Measurements from ENCODE around the gene SUZ12.
A peak's percentile ranks its signal among the peaks of the same experiment; 100 is the strongest.
"Not testable (repeated sequence)": the region's sequence is repeated elsewhere in the genome, so short reads cannot be mapped to it uniquely, and the experiment has no call there.

SUZ12 gene

DNA sequence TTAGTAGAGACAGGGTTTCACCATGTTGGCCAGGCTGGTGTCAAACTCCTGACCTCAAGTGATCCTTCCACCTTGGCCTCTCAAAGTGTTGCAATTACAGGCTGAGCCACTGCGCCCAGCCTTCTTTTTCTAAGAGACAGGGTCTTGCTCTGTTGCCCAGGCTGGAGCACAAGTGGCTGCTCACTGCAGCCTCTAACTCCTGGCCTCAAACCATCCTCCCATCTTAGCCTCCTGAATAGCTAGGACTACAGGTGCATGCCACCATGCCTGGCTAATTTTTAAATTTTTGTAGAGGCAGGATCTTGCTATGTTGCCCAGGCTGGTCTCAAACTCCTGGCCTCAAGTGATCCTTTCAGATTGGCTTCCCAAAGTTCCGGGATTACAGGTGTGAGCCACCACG lies 15.1 kb downstream of the SUZ12 start:
- DNase-seq (ENCODE audit: low read depth in 3 of 3, low spot score in 1 of 3), result not testable (repeated sequence)

DNA sequence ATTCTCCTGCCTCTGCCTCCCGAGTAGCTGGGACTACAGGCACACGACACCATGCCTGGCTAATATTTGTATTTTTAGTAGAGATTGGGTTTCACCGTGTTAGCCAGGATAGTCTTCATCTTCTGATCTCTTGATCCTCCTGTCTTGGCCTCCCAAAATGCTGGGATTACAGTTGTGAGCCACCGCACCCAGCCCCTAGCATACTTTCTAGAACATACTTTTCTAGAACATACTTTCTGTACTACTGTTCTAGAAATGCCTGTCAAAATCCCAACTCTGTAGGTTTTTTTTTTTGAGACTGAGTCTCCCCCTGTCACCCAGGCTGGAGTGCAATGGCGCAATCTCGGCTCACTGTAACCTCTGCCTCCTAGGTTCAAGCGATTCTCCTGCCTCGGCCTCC lies 27.3 kb downstream of the SUZ12 start:
- not testable (repeated sequence) for DNase-seq (ENCODE audit: low read depth in 3 of 3, low spot score in 1 of 3)

DNA sequence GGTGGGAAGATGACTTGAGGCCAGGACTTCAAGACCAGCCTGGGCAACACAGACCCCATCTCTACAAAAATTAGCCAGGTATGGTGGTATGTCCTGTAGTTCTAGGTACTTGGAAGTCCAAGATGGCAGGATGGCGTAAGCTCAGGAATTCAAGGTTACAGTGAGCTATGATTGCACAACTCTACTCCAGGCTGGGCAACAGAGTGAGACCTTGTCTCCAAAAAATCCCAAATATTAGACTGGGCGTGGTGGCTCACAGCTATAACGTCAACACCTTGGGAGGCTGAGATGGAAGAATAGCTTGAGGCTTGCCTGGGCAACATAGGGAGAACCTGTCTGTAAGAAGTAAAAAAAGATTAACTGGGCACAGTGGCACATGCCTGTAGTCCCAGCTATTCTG lies 30.8 kb downstream of the SUZ12 start:
- no peak for DNase-seq (ENCODE audit: low read depth in 3 of 3, low spot score in 1 of 3)

DNA sequence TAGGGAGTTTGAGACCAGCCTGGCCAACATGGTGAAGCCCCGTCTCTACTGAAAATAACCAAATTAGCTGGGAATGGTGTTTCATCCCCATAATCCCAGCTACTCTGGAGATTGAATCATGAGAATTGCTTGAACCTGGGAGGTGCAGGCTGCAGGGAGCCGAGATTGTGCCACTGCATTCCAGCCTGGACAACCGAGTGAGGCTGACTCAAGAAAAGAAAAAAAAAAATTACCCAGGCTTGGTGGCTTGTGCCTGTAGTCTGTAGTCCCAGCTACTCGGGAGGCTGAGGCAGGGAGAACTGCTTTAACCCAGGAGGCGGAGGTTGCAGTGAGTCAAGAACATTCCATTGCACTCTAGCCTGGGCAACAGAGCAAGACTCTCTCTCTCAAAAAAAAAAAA lies 33.6 kb downstream of the SUZ12 start:
- not testable (repeated sequence) for DNase-seq (ENCODE audit: low read depth in 3 of 3, low spot score in 1 of 3)

DNA sequence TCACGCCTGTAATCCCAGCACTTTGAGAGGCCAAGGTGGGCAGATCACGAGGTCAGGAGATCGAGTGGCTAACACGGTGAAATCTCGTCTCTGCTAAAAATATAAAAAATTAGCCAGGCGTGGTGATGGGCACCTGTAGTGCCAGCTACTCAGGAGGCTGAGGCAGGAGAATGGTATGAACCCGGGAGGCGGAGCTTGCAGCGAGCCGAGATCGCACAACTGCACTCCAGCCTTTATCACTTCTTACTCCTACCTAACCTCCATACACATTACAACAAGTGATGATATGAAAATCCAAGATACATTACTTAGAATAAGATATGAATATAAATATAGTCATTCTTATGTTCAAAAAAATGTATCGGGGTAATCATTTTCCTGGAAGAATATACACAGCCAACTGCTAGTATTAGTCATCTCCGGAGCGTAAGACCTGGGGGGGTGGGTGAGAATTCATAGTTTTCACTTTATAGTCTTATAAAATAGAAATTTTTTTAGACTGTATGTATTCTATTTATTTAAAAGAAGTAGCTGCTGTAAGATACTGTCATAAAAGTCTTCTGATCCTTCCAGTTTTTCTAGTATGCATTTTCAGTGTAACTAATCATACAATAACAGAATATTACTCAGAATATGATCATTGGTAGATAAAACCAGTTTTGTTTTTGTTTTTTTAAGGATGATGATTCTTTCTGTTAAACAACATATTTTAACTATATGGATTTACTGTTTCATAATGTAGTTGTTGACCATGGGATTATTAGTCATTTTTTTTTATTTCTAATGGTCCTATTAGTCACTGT lies 37.7 kb downstream of the SUZ12 start:
- not testable (repeated sequence) for DNase-seq (ENCODE audit: low read depth in 3 of 3, low spot score in 1 of 3)

DNA sequence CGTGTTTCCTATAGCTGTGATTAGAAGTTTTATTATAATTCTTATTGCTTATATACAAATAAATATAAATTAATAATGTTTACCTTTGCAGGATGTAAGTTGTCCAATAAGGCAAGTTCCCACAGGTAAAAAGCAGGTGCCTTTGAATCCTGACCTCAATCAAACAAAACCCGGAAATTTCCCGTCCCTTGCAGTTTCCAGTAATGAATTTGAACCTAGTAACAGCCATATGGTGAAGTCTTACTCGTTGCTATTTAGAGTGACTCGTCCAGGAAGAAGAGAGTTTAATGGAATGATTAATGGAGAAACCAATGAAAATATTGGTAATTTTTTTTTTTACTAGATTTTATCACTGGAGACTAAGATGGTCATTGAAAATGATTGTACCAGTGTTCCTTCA lies 38.6 kb downstream of the SUZ12 start:
- DNase-seq (ENCODE audit: low read depth in 3 of 3, low spot score in 1 of 3), result not testable (repeated sequence)

DNA sequence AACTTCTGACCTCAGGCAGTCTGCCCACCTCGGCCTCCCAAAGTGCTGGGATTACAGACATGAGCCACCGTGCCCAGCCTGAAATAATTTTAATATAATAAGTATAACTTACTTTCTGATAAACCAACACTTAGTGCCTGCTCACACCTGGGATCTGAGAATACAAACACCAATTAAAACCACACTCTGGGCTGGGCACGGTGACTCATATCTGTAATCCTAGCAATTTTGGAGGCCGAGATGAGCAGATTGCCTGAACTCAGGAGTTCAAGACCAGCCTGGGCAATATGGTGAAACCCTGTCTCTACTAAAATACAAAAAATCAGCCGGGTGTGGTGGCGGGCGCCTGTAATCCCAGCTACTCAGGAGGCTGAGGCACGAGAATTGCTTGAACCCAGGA lies 55.0 kb downstream of the SUZ12 start:
- not testable (repeated sequence) for DNase-seq (ENCODE audit: low read depth in 3 of 3, low spot score in 1 of 3)

DNA sequence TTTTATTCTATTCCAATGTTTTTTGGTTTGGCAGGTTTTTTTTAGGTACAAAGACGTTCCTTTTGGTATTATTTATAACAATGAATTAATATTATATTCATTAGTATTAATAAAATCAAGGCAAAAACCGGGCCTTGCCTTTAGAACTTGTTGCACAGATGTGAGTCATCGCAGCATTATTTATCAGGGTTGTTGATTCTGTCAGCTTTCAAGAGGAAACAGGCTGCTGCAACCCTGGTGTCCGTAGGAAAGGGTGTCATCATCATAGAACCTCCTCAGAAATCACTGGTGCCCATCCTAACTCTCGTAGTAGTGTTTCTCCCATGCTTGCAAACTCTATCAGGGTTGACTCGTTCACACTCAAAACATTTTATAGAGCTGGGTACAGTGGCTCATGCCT lies 60.2 kb downstream of the SUZ12 start:
- DNase-seq (ENCODE audit: low read depth in 3 of 3, low spot score in 1 of 3), result no peak

DNA sequence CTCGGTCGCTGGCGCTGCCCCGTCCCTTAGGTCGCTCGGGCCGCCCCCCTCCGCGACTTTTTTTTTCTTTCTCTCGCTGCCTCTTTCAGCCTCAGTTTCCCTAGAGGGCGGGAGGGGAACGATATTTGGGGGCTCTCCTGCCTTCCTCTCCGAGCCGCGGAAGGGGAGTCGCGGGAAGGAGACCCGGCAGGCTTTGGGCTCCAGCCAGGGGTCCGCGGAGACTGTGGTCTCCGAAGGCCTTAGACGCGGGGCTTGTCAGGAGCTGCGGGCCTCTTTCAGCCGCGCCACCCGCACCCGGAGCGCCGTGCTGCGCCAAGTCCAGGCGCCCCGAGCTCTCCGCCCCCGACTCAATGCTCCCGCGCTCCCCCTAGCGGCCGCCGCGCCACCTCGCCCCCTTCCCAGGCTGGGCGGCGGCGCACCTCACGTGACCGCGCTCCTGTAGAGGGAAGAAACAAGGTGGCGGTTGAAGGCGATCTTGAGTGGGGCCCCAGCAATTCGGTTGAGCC lies 70.2 kb downstream of the SUZ12 start, which contains the start of gene LRRC37B:
LRRC37B (plus strand) TSS at position 427 of the 506 bp plus-strand sequence. CDS start 14,010 bp downstream, outside the sequence.
- DNase-seq (ENCODE audit: low read depth in 3 of 3, low spot score in 1 of 3), result peak; percentile 60 to 86 (median 82)

DNA sequence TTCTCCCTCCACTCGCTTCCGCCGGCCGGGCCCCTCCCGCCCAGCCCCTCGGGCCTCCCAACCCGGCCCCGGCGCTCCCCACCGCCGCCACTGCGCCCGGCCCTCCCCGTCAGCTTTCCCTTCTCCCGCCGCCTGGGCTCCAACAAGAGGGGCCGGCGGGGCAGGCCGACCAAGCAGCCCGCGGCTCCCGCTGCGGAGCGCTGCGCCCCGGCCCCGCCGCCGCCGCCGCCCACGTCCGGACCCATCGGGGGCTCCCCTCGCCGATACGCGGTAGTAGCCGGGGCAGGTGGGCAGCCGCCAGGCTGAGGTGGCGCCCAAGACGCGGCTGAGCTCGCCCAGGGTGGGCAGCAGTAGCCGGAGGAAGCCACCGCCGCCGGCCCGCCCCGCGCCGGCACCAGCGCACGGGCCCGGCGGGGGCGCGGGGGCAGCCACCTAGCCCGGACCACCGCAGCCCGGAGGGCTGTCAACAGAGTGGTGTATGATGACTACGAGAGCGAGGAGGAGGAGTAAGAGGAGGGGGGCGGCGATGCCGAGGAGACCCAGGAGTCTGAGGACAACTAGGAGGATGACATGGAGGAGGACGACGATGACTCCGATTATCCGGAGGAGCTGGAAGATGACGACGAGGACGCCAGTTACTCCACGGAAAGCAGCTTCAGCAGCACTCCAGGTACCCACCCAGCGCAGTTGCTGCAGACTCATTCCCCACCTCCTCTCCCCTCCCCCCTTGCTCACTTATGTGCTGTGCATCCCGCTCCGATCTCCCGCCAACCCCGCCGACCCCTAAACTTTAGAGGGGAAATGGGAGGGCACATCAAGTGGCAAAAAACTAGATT lies 70.9 kb downstream of the SUZ12 start:
- peak in 1 of 3 donors; percentile 25 for DNase-seq (ENCODE audit: low read depth in 3 of 3, low spot score in 1 of 3)

DNA sequence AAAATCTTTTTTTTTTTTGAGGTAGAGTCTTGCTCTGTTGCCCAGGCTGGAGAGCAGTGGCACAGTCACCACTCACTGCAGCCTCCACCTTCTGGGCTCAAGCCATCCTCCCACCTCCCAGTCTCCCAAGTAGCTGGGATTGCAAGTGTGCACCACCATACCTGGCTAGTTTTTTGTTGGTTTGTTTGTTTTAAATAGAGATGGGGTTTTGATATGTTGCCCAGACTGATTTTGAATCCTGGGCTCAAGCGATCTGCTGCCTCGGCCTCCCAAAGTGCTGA lies 72.4 kb downstream of the SUZ12 start:
- no peak for DNase-seq (ENCODE audit: low read depth in 3 of 3, low spot score in 1 of 3)

DNA sequence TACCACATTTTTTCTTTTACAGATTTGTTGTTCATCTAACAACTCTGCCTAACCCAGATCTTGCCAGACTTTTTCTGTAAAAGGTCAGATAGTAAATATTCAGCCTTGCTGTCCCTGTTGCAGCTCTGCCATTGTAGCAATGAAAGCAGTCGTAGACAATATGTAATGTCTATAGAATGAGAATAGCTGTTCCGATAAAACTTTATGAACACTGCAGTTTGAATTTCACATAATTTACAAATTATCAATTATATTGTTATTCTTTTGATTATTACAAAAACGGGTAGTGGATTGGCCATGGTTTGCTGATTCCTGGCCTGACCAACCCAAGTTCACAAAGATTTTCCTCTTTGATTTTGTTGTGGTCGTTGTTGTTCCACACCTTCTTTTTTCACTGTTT lies 73.3 kb downstream of the SUZ12 start:
- no peak for DNase-seq (ENCODE audit: low read depth in 3 of 3, low spot score in 1 of 3)

DNA sequence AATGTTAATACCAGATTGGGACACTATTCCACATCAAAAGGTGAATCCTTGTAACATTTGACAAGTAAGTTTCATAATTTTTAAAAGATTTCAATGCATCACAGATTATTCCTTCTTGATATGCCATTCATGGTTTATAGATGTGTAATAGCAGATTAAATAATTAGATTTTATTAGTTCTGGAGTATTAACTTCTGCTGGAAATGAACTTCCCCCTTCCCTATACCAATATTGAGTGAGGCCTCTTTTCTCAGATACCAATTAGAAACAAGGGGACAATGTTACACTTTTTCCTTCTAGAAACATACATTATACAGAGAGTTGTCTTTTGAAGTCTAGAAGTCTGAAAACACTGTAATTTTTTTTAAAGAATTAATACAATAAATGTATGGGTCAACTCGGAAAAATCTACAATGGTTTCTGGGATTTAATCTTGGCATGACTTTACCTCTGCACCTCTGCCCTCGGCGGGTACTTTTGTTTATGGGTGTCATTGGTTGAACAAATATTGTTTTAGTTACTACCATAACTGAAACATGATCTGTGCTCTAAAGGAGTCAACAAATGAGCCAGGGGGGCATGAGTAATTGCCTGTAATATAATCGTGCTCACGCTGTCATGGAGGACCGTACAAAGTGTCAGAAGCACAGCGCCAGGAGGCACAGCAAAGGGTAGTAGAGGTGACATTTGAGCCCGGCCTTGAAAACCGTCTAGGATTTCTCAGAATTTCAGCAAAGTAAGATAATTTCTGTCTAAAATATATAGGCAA lies 78.6 kb downstream of the SUZ12 start:
- no peak for DNase-seq (ENCODE audit: low read depth in 3 of 3, low spot score in 1 of 3)

DNA sequence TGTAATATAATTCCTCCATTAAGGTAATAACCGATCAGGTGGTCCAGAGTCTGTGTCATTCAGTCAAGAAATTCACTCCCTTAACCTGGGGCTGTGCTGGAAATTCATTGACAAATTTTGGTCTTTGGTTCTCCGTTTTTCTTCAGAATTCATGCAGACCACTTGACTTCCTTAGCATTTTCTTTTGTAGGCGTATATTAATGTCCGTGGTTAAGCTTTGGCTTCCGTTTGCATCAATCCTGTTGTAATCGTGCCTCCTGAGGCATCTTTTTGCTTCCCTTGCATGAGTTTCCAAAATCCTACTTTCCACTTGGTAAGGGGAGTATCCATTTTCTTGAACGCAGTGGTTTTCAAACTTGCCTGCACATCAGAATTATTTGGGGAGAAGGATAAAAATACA lies 79.4 kb downstream of the SUZ12 start:
- DNase-seq (ENCODE audit: low read depth in 3 of 3, low spot score in 1 of 3), result no peak

DNA sequence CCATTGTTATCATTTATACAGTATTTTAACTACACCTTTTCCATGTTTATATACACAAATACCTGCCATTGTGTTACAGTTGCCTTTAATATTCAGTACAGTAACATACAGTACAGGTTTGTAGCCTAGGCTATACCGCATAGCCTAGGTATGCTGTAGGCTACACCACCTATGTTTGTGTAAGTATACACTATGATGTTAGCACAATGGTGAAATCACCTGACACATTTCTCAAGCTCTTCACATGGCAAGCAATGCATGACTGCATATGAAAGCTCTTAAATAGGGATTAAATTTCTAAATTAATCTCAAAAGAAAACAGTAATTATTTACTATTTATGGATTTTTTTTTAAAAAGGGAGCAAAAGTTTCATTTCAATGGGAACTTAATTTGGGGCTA lies 82.4 kb downstream of the SUZ12 start:
- DNase-seq (ENCODE audit: low read depth in 3 of 3, low spot score in 1 of 3), result no peak

DNA sequence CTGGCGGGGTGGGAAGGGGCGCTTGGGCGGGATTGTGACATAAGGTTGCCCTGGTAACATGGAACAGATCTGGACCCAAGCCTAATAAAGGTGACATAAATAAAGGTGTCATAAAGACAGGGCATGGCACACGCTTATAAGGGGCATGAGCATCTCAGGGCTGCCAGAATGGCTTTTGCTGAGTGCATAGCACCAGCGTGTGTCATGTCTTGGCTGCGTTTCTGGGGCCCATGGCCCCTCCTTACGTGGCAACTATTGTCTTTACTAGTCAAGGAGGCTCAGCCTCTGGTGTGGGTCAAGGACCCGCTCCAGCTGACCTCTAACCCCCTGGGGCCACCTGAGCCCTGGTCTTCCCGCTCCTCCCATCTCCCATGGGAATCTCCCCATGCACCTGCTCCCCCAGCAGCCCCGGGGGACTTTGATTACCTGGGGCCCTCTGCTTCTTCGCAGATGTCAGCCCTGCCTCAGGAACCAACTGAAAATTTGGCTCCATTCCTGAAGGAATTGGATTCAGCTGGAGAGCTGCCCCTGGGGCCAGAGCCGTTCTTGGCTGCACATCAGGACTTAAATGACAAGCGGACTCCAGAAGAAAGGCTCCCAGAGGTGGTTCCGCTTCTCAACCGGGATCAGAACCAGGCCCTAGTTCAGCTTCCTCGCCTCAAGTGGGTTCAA lies 84.3 kb downstream of the SUZ12 start:
- no peak for DNase-seq (ENCODE audit: low read depth in 3 of 3, low spot score in 1 of 3)

DNA sequence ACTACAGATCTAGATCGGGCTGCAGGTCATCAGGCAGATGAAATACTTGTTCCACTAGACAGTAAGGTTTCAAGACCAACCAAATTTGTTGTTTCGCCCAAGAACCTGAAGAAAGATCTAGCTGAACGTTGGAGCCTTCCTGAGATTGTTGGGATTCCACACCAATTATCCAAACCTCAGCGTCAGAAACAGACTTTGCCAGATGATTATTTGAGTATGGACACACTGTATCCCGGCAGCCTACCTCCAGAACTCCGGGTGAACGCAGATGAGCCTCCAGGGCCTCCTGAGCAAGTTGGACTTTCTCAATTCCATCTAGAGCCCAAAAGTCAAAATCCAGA lies 84.8 kb downstream of the SUZ12 start:
- no peak for DNase-seq (ENCODE audit: low read depth in 3 of 3, low spot score in 1 of 3)

DNA sequence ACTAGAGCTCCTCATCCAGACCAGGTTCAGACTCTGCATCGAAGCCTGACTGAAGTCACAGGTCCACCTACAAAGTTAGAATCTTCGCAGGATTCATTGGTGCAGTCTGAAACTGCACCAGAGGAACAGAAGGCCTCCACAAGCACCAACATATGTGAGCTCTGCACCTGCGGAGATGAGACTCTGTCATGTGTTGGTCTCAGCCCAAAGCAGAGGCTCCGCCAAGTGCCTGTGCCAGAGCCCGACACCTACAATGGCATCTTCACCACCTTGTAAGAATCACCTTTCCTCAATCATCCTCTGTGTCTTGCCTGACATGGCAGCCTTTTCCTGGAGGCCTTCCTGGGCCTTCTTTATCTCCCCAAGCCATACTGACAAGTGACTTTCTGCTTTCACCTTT lies 85.7 kb downstream of the SUZ12 start:
- not testable (repeated sequence) for DNase-seq (ENCODE audit: low read depth in 3 of 3, low spot score in 1 of 3)

DNA sequence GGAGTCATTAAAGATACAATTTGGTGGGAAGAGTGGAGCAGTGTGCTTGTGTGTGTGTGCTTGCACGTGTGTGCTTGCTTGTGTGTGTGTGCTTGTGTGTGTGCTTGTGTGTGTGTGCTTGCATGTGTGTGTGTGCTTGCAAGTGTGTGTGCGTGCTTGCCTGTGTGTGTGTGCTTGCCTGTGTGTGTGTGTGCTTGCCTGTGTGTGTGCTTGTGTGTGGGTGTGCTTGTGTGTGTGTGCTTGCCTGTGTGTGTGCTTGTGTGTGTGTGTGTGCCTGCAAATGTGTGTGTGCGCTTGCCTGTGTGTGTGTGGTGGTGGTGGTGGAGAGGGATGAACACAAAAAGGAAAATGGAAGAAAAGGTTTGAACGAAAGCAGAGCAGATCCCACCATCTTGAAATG lies 90.5 kb downstream of the SUZ12 start:
- not testable (repeated sequence) for DNase-seq (ENCODE audit: low read depth in 3 of 3, low spot score in 1 of 3)

DNA sequence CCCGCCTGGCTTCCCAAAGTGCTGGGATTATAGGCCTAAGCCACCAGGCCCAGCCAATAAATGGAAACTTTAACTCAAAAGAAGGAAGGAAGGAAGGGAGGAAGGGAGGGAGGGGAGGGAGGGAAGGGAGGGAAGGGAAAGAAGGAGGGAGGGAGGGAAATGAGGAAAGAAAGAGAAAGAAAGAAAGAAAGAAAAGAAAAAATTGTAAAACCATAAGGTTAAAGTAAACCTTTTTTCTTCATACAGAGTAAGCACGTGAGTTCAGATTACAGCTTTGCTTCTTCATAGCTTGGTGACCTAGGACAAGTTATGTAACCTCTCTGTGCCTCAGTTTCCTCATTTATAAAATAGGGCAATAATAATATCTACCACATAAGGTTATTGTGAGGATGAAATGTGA lies 96.4 kb downstream of the SUZ12 start:
- DNase-seq (ENCODE audit: low read depth in 3 of 3, low spot score in 1 of 3), result no peak

DNA sequence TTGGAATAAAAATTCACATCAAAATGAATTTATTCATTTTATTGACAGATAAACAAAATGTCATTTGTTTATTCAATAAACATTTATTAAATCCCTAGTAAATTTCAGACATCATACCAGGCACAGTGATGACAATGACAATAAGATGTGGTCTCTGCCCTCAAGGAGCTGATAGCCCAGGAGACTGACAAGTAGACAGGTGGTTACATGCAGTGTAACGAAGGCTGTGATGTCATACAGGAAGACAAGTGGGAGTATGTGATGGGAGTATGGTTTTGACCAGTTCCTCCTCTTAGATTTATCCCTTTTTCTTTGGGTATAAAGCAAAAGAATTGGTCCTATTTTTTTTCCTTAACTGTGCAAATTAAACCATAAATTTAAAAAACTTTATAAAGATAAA lies 97.0 kb downstream of the SUZ12 start:
- not testable (repeated sequence) for DNase-seq (ENCODE audit: low read depth in 3 of 3, low spot score in 1 of 3)
